G401 (cell line): ENCODE results near the gene SHROOM3. TPM values are rescaled to one million over a fixed set of nuclear protein-coding genes. Genes with fewer than 3 reads are reported as not detected.

Experiments used
- DNase-seq: peaks from one replicate; pipeline ENCODE4 v3.0.0-alpha.2; 2015; ENCODE audit warnings: low spot score
- in situ Hi-C: cut with HindIII; loops from 2 replicates; pipeline ENCODE4 v1.10.0; 2016; ENCODE audit warnings: low sequenced_read_pairs, mixed read lengths
- total RNA-seq: library from RNA; depleted of rRNA; stranded (reverse); fragments of >200 nt; shearing (Covaris generic); gene quantifications from 2 replicates; pipeline ENCODE4 v1.2.3, GENCODE V29; 2014

The SHROOM3 gene
- total RNA-seq, 1 experiment from 2014 or later = 58.4 TPM

DNA sequence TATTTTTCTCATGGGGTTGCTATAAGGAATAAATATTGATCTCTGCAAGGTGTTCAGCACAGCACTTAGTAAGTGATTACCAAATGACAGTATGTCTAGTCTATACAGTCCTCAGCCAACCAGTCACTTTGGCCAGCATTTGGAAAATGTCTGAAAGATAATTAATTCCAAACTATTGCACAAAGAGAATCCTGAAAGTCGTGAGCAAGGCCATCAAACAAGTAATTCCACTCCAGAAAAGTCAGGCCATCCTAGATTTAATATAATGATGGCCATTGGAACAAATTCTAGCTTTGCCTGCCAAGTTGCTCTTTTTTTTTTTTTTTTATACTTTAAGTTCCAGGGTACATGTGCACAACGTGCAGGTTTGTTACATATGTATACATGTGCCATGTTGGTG is 96.6 kb downstream of the SHROOM3 start:
- in situ Hi-C loops = no loop called here
- DNase-seq = no peak

GRCh38 chr4:76532805-76533204 is 97.8 kb downstream of the SHROOM3 start:
- no peak for DNase-seq
- in situ Hi-C loops = no loop called here

DNA sequence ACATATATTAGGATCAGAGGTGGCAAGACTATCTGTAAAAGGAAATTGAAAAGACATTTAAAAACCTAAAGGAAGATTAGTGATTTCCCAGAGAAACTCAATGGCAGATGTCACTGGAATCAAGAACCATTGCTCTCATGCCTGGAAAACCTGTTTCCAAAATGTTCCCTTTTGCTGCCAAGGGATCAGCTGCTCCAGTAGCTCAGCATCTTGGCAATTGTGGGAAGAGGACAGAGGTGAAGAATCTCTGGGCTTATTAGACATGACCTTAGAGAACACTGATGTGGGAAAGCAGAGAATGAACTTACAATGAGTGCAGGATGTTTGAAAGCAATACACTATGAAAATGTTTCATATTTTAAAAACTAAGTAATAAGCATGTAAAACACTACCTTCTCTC is 98.3 kb downstream of the SHROOM3 start:
- DNase-seq = peak; percentile 74
- in situ Hi-C loops = no loop called here

GRCh38 chr4:76535603-76536372 is 100.8 kb downstream of the SHROOM3 start:
- DNase-seq = no peak
- in situ Hi-C loops = no loop called here

GRCh38 chr4:76536373-76536689 is 101.3 kb downstream of the SHROOM3 start:
- in situ Hi-C loops = no loop called here
- DNase-seq = no peak

GRCh38 chr4:76538296-76538695 is 103.3 kb downstream of the SHROOM3 start:
- in situ Hi-C loops = no loop called here
- DNase-seq = no peak

- no peak for DNase-seq
- in situ Hi-C loops = no loop called here
Measured at GRCh38 chr4:76539979-76540378, 105.0 kb downstream of the SHROOM3 start.

DNA sequence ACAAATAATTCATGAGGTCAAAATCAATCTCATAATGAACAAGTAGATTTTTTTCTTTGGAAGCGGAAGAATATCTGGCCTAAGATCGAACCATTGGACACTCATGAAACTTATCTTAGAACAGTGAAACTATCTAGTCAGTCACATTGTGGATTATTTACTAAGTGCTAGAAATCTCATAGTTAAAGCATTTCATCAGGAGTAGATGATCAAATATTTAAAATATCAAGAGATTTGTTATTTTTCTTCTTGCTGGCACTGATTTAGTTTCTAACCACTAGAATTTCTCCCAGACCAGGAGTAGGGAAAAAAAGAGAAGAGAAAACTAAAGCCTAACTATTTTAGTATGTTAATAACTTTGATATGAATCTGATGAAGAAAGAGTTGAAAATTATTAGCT is 105.5 kb downstream of the SHROOM3 start:
- in situ Hi-C loops = no loop called here
- DNase-seq = no peak

GRCh38 chr4:76543378-76543777 is 108.3 kb downstream of the SHROOM3 start:
- in situ Hi-C loops = no loop called here

DNA sequence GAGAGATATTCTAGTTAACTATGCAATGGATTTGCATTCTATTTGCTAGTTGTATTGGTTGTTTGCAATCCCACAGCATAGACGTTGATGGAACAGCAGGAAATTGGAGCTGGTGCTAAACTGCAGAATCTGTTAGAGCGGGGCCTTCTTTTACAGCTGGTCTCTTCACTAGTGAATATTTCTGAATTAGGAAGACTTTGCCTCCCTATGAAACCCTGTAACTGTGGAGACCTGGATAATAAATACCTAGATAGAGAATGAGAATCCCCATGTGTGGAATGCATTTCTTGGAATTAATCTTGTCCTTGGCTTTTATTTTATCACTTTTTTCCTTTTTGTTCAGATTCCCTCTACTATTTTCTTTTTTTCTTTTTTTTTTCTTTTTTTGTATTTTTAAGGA is 109.7 kb downstream of the SHROOM3 start:
- DNase-seq = no peak
- in situ Hi-C loops = no loop called here

More at GRCh38 chr4:76543378-76543777, 108.3 kb downstream of the SHROOM3 start:
- DNase-seq = no peak

DNA sequence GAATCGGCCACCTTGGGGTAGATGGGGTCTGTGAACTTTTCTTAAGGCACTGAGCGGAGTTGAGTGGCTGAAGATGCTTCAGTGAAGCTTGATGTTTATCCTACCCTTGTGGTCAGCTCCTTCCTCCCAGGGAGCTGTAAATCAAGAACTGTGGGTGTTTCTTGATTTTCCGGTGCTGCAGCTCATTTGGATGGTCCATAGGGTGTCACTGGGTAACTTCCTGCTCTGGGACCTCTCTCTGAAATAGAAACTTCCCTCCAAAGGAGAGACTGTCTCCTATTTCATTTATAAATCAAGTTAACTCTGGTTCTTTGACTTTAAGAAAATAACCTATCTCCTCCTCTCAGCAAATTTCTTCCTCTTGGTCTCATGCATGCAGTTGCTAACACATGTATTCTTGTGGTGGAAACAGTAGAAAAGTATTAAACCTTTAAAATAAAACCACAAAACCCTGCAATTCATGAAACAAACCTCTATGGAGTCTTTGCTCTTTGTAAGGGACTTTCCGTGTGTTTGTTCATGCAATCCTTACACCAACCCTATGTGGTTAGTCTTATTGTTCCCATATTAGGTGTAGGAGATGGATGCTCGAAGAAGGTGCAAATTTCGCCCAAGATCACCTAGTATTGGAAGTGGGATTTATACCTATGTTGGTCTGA is 110.3 kb downstream of the SHROOM3 start:
- in situ Hi-C loops = no loop called here
- no peak for DNase-seq

DNA sequence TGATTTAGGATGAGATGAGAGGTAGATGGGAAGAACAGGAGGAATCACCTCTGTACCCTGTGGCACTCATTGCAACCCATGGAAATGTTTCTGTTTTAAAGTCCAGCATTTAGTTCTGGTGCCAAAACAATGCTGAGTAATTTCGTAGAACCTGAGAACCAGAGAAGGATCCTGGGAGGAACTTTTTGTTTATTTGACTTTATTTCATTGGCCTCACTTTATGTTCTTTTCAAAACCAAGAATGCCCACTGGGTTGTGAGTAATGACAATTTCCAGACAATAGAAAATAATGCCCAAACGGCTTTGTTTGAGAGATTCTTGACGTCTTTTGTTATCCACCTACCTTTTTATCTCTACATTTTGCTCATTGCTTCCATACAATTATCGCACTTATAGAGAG is 111.3 kb downstream of the SHROOM3 start:
- in situ Hi-C loops = no loop called here
- no peak for DNase-seq

DNA sequence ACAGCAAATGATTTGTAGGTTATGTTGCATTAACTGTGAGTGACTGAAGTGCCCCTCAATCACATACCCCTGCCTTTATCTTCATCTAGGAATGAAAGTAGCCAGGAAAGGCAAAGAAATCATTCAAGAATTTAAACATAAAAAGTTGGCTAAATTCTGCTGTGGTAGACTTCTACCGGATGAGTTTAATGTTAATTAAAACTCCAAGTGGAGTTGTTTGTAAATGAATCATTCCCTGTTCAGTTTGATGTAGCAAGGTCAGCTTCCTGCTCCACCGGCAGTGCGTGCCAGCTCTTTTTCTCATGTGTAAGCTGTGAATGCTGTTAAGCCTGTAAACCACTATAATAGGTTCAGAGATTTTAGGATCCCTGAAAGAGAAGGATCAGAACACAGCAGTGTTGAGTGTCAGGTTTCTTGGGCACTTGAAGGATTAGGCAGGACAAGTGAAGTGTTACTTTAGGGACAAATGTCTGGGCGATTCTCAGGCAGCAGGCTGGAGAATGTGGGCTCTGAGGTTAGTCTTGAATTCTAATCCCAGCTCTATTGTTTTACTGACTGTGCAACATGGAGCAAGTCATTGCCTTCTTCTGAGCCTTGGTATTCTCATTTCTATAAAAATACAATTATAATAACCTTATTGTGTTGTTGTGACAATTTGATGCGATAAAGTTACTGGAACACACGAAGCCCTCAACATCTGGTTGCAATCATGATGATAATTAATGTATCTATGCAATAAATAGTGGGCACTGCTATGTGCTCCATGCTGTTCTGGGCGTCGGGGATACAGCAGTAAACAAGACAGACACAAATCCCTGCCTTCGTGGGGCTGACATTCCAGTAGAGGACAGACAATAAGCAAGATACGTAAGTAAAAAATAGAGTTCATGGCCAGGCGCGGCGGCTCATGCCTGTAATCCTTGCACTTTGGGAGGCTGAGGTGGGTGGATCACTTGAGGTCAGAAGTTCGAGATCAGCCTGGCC is 112.0 kb downstream of the SHROOM3 start:
- DNase-seq = no peak
- in situ Hi-C loops = no loop called here

GRCh38 chr4:76548704-76549103 is 113.7 kb downstream of the SHROOM3 start:
- in situ Hi-C loops = no loop called here
- no peak for DNase-seq

GRCh38 chr4:76549765-76550164 is 114.7 kb downstream of the SHROOM3 start:
- in situ Hi-C loops = no loop called here

GRCh38 chr4:76550966-76551780 is 116.1 kb downstream of the SHROOM3 start:
- in situ Hi-C loops = no loop called here
- DNase-seq = no peak

More at GRCh38 chr4:76549765-76550164, 114.7 kb downstream of the SHROOM3 start:
- no peak for DNase-seq

DNA sequence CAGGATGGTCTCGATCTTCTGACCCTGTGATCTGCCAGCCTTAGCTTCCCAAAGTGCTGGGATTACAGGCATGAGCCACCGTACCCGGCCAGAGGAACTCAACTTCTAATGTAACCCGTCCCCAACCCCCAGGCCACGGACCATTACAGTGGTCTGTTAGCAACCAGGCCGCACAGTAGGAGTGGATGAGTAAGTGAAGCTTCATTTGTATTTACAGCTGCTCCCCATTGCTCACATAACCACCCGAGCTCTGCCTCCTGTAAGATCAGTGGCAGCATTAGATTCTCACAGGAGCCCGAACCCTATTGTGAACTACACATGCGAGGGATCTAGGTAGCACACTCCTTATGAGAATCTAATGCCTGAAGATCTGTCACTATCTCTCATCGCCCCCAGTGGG is 119.6 kb downstream of the SHROOM3 start:
- in situ Hi-C loops = no loop called here
- DNase-seq = no peak

DNA sequence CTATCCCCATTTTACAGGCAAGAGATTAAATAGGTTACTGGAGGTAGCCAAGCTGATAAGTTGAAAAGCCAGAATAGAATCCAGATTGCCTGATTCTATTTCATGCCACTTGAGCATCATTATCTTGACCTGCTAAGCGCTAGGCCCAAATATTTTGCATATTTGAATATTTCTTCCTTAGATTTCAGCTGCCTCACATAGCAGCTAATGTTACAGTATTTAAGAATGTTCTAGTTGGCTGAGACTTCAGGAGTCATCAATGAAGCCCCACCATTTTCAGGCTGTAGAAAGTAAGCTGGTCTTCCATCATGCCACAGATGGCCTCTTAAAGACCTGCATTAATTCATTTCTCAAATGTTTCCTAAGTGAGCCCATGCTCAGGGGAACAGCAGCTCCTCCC is 121.4 kb downstream of the SHROOM3 start:
- no peak for DNase-seq
- in situ Hi-C loops = no loop called here
